ENCODE measurements around the gene CENPL. TPM values are rescaled to one million over a fixed set of nuclear protein-coding genes. Genes with fewer than 3 reads are reported as not detected.

CENPL gene
- total and polyA plus RNA-seq, 9 of the 15 experiments (the other 6 are each of a cell fraction or from before 2014, with no cell fraction given), result 33.0 to 52.7 (median 39.7) TPM

- no peak for TF ChIP-seq SIN3B (IDR thresholded peaks at IDR 0.05; ENCODE audit: low read depth)
- TF ChIP-seq BMI1 (IDR thresholded peaks at IDR 0.05; ENCODE audit: low read length), result no peak
- no peak for TF ChIP-seq SMARCA5 (IDR thresholded peaks at IDR 0.05)
- TF ChIP-seq HMGN3 (IDR thresholded peaks at IDR 0.05; ENCODE audit: borderline replicate concordance, extremely low read depth, insufficient read length, low read depth, low read length), result no peak
- TF ChIP-seq ZNF57 (CRISPR knock-in tag; IDR thresholded peaks at IDR 0.05), result no peak
- no peak for TF ChIP-seq GTF2E2 (tag; IDR thresholded peaks at IDR 0.05)
- TF ChIP-seq TGIF2 (CRISPR knock-in tag; IDR thresholded peaks at IDR 0.05), result no peak
- no peak for TF ChIP-seq SMARCC2 (IDR thresholded peaks at IDR 0.05; ENCODE audit: low read depth)
- no peak for TF ChIP-seq ERF (CRISPR knock-in tag; IDR thresholded peaks at IDR 0.05)
- 0 out of 2 replicates have a peak, but pooled peaks have one; percentile 8 for TF ChIP-seq PYGO2 (tag; IDR thresholded peaks at IDR 0.05)
- no peak for TF ChIP-seq CTCF (IDR thresholded peaks at IDR 0.05 in 2 of 3, conservative IDR thresholded peaks at IDR 0.05 in 1 of 3; ENCODE audit: insufficient read depth in 2 of 3, low read depth in 1 of 3, low read length in 3 of 3)
- TF ChIP-seq ZNF41 (CRISPR knock-in tag; conservative IDR thresholded peaks at IDR 0.05), result no peak
- TF ChIP-seq, protein P1, sequence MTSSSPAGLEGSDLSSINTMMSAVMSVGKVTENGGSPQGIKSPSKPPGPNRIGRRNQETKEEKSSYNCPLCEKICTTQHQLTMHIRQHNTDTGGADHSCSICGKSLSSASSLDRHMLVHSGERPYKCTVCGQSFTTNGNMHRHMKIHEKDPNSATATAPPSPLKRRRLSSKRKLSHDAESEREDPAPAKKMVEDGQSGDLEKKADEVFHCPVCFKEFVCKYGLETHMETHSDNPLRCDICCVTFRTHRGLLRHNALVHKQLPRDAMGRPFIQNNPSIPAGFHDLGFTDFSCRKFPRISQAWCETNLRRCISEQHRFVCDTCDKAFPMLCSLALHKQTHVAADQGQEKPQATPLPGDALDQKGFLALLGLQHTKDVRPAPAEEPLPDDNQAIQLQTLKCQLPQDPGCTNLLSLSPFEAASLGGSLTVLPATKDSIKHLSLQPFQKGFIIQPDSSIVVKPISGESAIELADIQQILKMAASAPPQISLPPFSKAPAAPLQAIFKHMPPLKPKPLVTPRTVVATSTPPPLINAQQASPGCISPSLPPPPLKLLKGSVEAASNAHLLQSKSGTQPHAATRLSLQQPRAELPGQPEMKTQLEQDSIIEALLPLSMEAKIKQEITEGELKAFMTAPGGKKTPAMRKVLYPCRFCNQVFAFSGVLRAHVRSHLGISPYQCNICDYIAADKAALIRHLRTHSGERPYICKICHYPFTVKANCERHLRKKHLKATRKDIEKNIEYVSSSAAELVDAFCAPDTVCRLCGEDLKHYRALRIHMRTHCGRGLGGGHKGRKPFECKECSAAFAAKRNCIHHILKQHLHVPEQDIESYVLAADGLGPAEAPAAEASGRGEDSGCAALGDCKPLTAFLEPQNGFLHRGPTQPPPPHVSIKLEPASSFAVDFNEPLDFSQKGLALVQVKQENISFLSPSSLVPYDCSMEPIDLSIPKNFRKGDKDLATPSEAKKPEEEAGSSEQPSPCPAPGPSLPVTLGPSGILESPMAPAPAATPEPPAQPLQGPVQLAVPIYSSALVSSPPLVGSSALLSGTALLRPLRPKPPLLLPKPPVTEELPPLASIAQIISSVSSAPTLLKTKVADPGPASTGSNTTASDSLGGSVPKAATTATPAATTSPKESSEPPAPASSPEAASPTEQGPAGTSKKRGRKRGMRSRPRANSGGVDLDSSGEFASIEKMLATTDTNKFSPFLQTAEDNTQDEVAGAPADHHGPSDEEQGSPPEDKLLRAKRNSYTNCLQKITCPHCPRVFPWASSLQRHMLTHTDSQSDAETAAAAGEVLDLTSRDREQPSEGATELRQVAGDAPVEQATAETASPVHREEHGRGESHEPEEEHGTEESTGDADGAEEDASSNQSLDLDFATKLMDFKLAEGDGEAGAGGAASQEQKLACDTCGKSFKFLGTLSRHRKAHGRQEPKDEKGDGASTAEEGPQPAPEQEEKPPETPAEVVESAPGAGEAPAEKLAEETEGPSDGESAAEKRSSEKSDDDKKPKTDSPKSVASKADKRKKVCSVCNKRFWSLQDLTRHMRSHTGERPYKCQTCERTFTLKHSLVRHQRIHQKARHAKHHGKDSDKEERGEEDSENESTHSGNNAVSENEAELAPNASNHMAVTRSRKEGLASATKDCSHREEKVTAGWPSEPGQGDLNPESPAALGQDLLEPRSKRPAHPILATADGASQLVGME (CRISPR knock-in tag; IDR thresholded peaks at IDR 0.05), result no peak
- no peak for TF ChIP-seq NBN (IDR thresholded peaks at IDR 0.05; ENCODE audit: low read depth)
- TF ChIP-seq CHD1 (IDR thresholded peaks at IDR 0.05; ENCODE audit: low read length), result no peak
- no peak for TF ChIP-seq PTRF (tag; IDR thresholded peaks at IDR 0.05)
- TF ChIP-seq POLR2H (tag; IDR thresholded peaks at IDR 0.05; ENCODE audit: low read depth), result 0 out of 2 replicates have a peak, but pooled peaks have one; percentile 44
- TF ChIP-seq KLF1 (tag; IDR thresholded peaks at IDR 0.05), result no peak
- TF ChIP-seq RUNX1 (IDR thresholded peaks at IDR 0.05; ENCODE audit: low read depth), result no peak
- TF ChIP-seq NFXL1 (CRISPR knock-in tag; IDR thresholded peaks at IDR 0.05), result no peak
- 0 out of 4 replicates have a peak, but pooled peaks of 1 of the 2 experiments have one; percentile 38 for TF ChIP-seq HDAC1 (IDR thresholded peaks at IDR 0.05)
Measured at GRCh38 chr1:173870252-173871075, 45.8 kb upstream of the CENPL start (continued).
